Putamen (tissue), 1 donor: Measurements from ENCODE around the gene IQSEC3.

Source experiments
- DNase-seq: peaks from one replicate; pipeline ENCODE4 v3.0.0-alpha.2; 2016; ENCODE audit warnings: low spot score

IQSEC3 gene

DNA sequence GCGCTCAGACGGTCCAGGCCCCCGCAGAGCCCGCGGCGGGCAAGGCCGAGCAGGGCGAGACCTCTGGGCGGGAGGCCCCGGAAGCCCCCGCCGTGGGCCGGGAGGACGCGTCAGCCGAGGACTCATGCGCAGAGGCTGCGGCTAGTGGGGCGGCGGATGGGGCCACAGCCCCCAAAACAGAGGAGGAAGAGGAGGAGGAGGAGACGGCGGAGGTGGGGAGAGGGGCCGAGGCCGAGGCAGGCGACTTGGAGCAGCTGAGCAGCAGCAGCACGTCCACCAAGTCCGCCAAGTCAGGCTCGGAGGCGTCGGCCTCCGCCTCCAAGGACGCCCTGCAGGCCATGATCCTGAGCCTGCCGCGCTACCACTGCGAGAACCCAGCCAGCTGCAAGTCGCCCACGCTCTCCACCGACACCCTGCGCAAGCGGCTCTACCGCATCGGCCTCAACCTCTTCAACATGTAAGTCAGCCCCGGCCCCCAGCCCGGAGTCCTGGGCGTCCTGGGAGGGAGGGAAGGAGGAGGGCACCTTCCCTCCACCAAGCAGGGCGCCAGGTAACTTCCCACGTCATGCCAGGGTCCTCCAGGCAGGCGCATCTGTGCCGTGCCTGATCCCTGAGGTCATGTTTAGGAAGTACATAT lies 72.4 kb downstream of the IQSEC3 start:
- no peak for DNase-seq

GRCh38 chr12:139585-139984 lies 73.0 kb downstream of the IQSEC3 start:
- no peak for DNase-seq

- DNase-seq, result no peak
These were observed 73.6 kb downstream of the IQSEC3 start for GRCh38 chr12:140162-140561.

GRCh38 chr12:143964-144649 lies 77.5 kb downstream of the IQSEC3 start:
- DNase-seq, result no peak

- no peak for DNase-seq
These were observed 78.2 kb downstream of the IQSEC3 start for GRCh38 chr12:144650-145284.

- no peak for DNase-seq
These were observed 78.9 kb downstream of the IQSEC3 start for GRCh38 chr12:145369-145960.

- no peak for DNase-seq
These were observed 80.7 kb downstream of the IQSEC3 start for GRCh38 chr12:147242-147641.

GRCh38 chr12:148676-149416 lies 82.3 kb downstream of the IQSEC3 start:
- DNase-seq, result peak; percentile 56

GRCh38 chr12:151579-151978 lies 85.0 kb downstream of the IQSEC3 start:
- DNase-seq, result no peak

GRCh38 chr12:152440-152839 lies 85.9 kb downstream of the IQSEC3 start:
- no peak for DNase-seq

DNA sequence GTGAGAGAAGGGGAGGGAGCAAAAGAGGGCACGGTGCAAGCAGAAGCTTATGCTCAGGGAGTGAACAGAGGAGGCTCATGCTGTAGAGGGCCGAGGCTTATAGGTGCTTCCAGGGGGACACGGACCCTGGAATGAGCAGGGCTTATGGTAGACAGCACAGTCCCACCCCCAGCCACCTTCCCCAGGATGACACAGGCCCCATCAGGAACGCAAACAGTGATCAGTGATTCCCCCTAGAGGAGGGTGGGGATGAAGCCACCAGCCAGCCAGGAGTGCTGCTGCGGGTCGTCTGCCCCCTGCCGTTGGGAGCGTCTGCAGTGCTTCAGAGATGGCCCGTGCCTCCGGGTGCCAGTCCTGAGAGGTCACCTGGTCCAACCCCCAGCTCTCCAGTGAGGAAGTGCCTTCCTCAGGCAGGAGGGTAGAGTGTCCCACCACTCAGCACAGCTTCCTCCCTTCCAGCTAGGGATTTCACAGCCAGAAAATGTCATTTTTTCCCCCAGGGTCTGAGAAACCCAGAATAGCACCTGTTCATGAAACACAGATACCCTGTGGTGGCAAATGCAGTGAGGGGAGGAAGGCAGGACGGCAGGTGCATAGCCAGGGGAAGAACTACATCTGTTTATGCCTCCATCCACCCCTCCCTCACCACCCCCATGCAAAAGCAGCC lies 86.6 kb downstream of the IQSEC3 start:
- no peak for DNase-seq

GRCh38 chr12:154058-154457 lies 87.5 kb downstream of the IQSEC3 start:
- DNase-seq, result no peak

- no peak for DNase-seq
These were observed 88.4 kb downstream of the IQSEC3 start for GRCh38 chr12:155006-155405.

- no peak for DNase-seq
These were observed 89.1 kb downstream of the IQSEC3 start for GRCh38 chr12:155646-156045.

DNA sequence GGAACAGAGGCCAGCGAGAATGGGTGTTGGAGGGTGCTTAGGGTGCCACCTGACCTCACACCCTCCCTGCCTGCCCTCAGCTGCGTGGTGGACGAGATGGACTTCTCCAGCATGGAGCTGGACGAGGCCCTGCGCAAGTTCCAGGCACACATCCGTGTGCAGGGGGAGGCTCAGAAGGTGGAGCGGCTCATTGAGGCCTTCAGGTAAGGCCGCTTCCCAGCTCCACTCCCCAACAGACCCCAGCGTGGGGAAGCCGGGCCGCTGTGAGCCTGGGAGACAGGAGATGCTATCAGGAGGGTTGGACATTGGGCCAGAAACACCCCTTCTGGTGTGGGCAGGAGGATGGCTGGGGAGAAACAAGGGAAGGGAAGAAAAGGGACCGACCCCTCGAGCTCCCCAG lies 90.4 kb downstream of the IQSEC3 start:
- DNase-seq, result no peak

GRCh38 chr12:157644-158043 lies 91.1 kb downstream of the IQSEC3 start:
- DNase-seq, result no peak

DNA sequence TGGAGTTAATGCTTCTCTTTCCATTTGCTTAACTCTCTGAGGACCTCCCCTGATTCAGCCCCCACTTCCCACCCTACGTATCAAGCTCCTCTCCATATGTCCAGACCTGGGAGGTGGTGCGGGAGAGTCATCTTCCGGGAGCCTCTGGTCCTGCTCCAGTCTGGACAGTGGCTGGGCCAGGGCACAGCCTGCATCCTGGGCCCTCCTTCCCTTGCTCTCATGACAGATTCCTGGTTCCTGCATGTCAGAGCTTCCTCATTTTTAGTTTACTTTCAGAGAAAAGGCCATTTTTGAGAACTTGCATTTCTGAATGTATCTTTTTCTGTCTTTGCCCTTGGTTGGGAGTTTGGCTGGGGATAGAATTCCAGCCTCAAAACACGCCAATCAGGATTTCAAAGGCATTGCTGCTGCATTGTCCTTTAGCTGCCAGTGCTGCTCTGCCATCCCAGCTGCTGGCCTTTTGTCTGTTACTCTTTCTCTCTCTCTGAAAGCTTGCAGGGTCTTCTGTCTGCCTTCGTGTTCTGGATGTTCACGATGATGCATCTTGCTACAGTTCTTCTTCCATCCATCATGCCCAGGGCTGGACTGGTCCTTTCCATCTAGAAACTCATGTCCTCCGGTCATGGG lies 92.7 kb downstream of the IQSEC3 start:
- DNase-seq, result no peak

DNA sequence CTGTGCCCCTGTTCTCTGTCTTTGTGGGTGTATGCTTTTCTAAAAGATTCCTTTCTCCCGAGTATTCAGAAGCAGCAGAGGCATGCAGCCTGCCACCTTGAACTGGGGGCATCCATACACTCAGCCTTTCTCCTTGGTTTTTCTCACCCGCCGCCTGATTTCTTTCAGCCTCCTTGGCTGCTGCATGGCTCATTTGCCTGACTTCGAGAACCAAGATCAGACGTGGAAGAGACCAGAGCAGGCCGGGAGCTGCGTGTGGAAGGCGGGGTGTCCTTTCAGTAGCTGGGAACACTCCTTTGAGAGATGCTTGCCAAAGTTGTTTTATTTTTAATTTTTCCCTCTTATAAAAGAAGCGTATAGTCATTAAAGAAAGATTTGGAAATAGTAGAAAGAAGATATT lies 94.3 kb downstream of the IQSEC3 start:
- no peak for DNase-seq

DNA sequence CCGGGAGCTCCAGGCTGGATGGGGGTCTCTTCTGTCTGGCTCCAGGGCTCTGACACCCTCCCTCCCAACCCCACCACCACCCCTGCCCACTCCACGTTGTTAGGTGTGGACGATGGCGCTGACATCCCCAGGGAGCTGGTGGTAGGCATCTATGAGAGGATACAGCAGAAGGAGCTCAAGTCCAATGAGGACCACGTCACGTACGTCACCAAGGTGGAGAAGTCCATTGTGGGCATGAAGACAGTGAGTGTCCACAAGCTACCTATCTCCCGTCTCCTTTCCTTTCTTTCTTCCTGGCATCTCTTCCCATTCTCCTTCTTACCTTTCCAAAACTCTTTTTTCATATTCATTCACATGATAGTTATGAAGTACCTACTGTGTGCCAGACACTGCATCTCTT lies 95.3 kb downstream of the IQSEC3 start:
- no peak for DNase-seq

GRCh38 chr12:162467-163307 lies 96.1 kb downstream of the IQSEC3 start:
- DNase-seq, result no peak
